HG03442 (cell line): Measurements from ENCODE around the gene NPAS3.

ENCODE experiments used
- ATAC-seq: cut with Tn5 transposase; IDR thresholded peaks from one replicate; pipeline ENCODE4 v1.9.1; 2021; ENCODE audit warnings: mild to moderate bottlenecking, moderate library complexity; ENCODE audit not compliant: unreplicated experiment

Gene NPAS3

GRCh38 chr14:33534632-33535031, 596.0 kb downstream of the NPAS3 start:
- no peak for ATAC-seq

- no peak for ATAC-seq
Measured at GRCh38 chr14:33539918-33540357, 601.3 kb downstream of the NPAS3 start.

GRCh38 chr14:33541171-33541570, 602.5 kb downstream of the NPAS3 start:
- ATAC-seq: no peak

- ATAC-seq: no peak
Measured at GRCh38 chr14:33542338-33543287, 603.9 kb downstream of the NPAS3 start.

- ATAC-seq: no peak
Measured at GRCh38 chr14:33545696-33546095, 607.0 kb downstream of the NPAS3 start.

GRCh38 chr14:33548606-33549005, 609.9 kb downstream of the NPAS3 start:
- ATAC-seq: no peak

GRCh38 chr14:33551963-33552362, 613.3 kb downstream of the NPAS3 start:
- ATAC-seq: no peak

GRCh38 chr14:33553706-33554278, 615.1 kb downstream of the NPAS3 start:
- no peak for ATAC-seq

GRCh38 chr14:33554988-33555387, 616.3 kb downstream of the NPAS3 start:
- no peak for ATAC-seq

- ATAC-seq: no peak
Measured at GRCh38 chr14:33555710-33556350, 617.2 kb downstream of the NPAS3 start.

- no peak for ATAC-seq
Measured at GRCh38 chr14:33556382-33557121, 617.9 kb downstream of the NPAS3 start.

- no peak for ATAC-seq
Measured at GRCh38 chr14:33560718-33561431, 622.2 kb downstream of the NPAS3 start.

- ATAC-seq: no peak
Measured at GRCh38 chr14:33561488-33562175, 623.0 kb downstream of the NPAS3 start.

- no peak for ATAC-seq
Measured at GRCh38 chr14:33563191-33563900, 624.7 kb downstream of the NPAS3 start.

GRCh38 chr14:33563901-33564197, 625.2 kb downstream of the NPAS3 start:
- no peak for ATAC-seq

GRCh38 chr14:33564774-33565630, 626.3 kb downstream of the NPAS3 start:
- peak; percentile 99 for ATAC-seq

GRCh38 chr14:33566082-33566481, 627.4 kb downstream of the NPAS3 start:
- ATAC-seq: no peak

GRCh38 chr14:33567023-33567728, 628.5 kb downstream of the NPAS3 start:
- no peak for ATAC-seq
